ENCODE results near the gene KSR1. TPM values are rescaled to one million over a fixed set of nuclear protein-coding genes. Genes with fewer than 3 reads are reported as not detected.

The KSR1 gene
- total and polyA plus RNA-seq, 9 of the 15 experiments (the other 6 are each of a cell fraction or from before 2014, with no cell fraction given), result 1.4 to 51.7 (median 18.4) TPM

DNA sequence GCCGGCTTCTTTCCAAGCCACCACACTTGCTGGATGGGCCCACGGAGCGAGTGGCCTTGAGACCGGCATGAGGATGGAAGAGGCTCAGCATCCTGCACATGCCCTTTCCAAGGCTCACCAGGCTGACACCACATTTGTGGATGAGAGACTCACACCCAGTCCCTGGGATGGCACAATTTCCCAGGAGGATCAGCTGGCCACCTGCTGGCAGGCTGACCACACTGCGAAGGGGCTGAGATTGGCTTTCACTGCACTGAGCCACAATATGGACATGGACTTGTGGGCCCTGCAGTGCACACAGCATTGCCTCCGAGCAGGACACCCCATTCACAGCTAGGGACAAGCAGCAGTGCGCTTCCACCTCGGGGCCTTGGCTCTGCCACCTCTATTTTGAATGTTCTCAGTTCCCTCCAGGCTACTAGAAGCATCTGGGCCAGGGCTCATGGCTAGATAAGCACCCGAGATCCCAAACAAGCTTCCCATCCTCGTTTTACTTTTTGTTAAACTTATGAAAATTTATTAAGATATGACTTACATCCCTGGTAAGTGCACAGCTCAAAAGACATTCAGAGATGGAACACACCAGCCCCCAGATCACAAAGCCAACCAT, 25.3 kb upstream of the KSR1 start:
- Histone ChIP-seq H3K9me1 (ENCODE audit: control insufficient read depth, insufficient read depth, low read length) (no peaks in the 10 kb centered on the region), H2AFZ (ENCODE audit: low read depth, low read length) (0 out of 2 replicates have a peak overlapping the region, but pooled peaks have one; percentile 3), H3K4me2 (ENCODE audit: insufficient read depth, low read length) (no peak overlapping the region), H3K9me3 (replicated peaks; ENCODE audit: control insufficient read depth, insufficient read depth, low read depth, low read length) (no peaks in the 10 kb centered on the region), H3K36me3 (ENCODE audit: control insufficient read depth, insufficient read depth, low read length) (no peaks in the 10 kb centered on the region), H3K9ac (ENCODE audit: insufficient read depth in 1 of 2, low read depth in 2 of 2, low read length in 2 of 2) (peak overlapping the region in 1 of 2 experiments; percentile 75; a peak in 2 of 4 replicates), H4K20me1 (replicated peaks; ENCODE audit: control insufficient read depth, insufficient read depth, low read length) (no peaks in the 10 kb centered on the region), H3K27me3 (ENCODE audit: control insufficient read depth in 2 of 2, insufficient read depth in 2 of 2, low read length in 2 of 2) (no peaks in the 10 kb centered on the region), H3K4me1 (replicated peaks in 1 of 2; ENCODE audit: control insufficient read depth in 2 of 2, insufficient read depth in 2 of 2, low read length in 2 of 2) (peaks cover 0 to 26% of the 10 kb centered on the region in 2 experiments; a peak in 2 of 5 replicates), H3K4me3 (no peak overlapping the region), H3K27ac (ENCODE audit: extremely low read depth, low read depth, low read length) (no peak overlapping the region), H3K79me2 (ENCODE audit: control insufficient read depth, insufficient read depth, low read length) (no peaks in the 10 kb centered on the region)
- in situ Hi-C loops (cut with MboI) (no loop called here), intact Hi-C loops (cut with micrococcal nuclease) (no loop called here)
- 44% methylated on average over 10 of the region's 10 CpGs for WGBS (ENCODE audit: insufficient coverage, low coverage, missing lambda C conversion rate)
- DNase-seq (ENCODE audit: extremely low read depth in 1 of 4, low spot score in 3 of 4) (peak; percentile 29 to 59 (median 38)), ATAC-seq (peak; percentile 93), FAIRE-seq (peak; percentile 83)
- BruUV-seq (replicated peaks), result no TSS peak
- ChIA-PET CTCF (ENCODE audit: low intra/inter-chr PET ratio) (no interaction called here), POLR2A (interaction anchor here (1.3 kb wide), 1 partner anchor 37 kb away, joined by 7 read pairs; no protein-coding TSS in a partner anchor)
- TF ChIP-seq KAT2B (IDR thresholded peaks at IDR 0.05; ENCODE audit: low read depth, low read length) (no peak), ETS2 (tag; IDR thresholded peaks at IDR 0.05; ENCODE audit: borderline replicate concordance, poor library complexity, severe bottlenecking) (no peak), TCF3 (CRISPR knock-in tag; IDR thresholded peaks at IDR 0.05) (no peak), ETV1 (tag; conservative IDR thresholded peaks at IDR 0.05; ENCODE audit: low read depth) (no peak), RBM34 (IDR thresholded peaks at IDR 0.05; ENCODE audit: borderline replicate concordance, insufficient read depth, low read length) (no peak), ZNF232 (CRISPR knock-in tag; IDR thresholded peaks at IDR 0.05) (no peak), NRF1 (conservative IDR thresholded peaks at IDR 0.05 in 1 of 2, IDR thresholded peaks at IDR 0.05 in 1 of 2) (no peak), ELF4 (CRISPR knock-in tag; IDR thresholded peaks at IDR 0.05) (no peak), RAD21 (CRISPR knock-in tag; conservative IDR thresholded peaks at IDR 0.05 in 1 of 2, IDR thresholded peaks at IDR 0.05 in 1 of 2) (peak; percentile 28 to 74; a peak in 3 of 4 replicates), SRSF3 (IDR thresholded peaks at IDR 0.05; ENCODE audit: insufficient read depth, low read length) (no peak), KHSRP (IDR thresholded peaks at IDR 0.05) (no peak), ZNF12 (CRISPR knock-in tag; IDR thresholded peaks at IDR 0.05) (no peak)
- TF ChIP-seq, protein P1, sequence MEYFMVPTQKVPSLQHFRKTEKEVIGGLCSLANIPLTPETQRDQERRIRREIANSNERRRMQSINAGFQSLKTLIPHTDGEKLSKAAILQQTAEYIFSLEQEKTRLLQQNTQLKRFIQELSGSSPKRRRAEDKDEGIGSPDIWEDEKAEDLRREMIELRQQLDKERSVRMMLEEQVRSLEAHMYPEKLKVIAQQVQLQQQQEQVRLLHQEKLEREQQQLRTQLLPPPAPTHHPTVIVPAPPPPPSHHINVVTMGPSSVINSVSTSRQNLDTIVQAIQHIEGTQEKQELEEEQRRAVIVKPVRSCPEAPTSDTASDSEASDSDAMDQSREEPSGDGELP (CRISPR knock-in tag; IDR thresholded peaks at IDR 0.05; ENCODE audit: borderline replicate concordance), result peak; percentile 41; the same call in 1 of the 2 replicates
- TF ChIP-seq, protein P2, sequence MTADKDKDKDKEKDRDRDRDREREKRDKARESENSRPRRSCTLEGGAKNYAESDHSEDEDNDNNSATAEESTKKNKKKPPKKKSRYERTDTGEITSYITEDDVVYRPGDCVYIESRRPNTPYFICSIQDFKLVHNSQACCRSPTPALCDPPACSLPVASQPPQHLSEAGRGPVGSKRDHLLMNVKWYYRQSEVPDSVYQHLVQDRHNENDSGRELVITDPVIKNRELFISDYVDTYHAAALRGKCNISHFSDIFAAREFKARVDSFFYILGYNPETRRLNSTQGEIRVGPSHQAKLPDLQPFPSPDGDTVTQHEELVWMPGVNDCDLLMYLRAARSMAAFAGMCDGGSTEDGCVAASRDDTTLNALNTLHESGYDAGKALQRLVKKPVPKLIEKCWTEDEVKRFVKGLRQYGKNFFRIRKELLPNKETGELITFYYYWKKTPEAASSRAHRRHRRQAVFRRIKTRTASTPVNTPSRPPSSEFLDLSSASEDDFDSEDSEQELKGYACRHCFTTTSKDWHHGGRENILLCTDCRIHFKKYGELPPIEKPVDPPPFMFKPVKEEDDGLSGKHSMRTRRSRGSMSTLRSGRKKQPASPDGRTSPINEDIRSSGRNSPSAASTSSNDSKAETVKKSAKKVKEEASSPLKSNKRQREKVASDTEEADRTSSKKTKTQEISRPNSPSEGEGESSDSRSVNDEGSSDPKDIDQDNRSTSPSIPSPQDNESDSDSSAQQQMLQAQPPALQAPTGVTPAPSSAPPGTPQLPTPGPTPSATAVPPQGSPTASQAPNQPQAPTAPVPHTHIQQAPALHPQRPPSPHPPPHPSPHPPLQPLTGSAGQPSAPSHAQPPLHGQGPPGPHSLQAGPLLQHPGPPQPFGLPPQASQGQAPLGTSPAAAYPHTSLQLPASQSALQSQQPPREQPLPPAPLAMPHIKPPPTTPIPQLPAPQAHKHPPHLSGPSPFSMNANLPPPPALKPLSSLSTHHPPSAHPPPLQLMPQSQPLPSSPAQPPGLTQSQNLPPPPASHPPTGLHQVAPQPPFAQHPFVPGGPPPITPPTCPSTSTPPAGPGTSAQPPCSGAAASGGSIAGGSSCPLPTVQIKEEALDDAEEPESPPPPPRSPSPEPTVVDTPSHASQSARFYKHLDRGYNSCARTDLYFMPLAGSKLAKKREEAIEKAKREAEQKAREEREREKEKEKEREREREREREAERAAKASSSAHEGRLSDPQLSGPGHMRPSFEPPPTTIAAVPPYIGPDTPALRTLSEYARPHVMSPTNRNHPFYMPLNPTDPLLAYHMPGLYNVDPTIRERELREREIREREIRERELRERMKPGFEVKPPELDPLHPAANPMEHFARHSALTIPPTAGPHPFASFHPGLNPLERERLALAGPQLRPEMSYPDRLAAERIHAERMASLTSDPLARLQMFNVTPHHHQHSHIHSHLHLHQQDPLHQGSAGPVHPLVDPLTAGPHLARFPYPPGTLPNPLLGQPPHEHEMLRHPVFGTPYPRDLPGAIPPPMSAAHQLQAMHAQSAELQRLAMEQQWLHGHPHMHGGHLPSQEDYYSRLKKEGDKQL (CRISPR knock-in tag; IDR thresholded peaks at IDR 0.05; ENCODE audit: borderline replicate concordance), result no peak
